ENCODE measurements around the gene TIAM2. TPM values are rescaled to one million over a fixed set of nuclear protein-coding genes. Genes with fewer than 3 reads are reported as not detected.
A peak's percentile ranks its signal among the peaks of the same experiment; 100 is the strongest.

Gene TIAM2
- total and polyA plus RNA-seq, 9 of the 15 experiments (the other 6 are each of a cell fraction or from before 2014, with no cell fraction given): 0.73 to 6.5 (median 4.3) TPM

DNA sequence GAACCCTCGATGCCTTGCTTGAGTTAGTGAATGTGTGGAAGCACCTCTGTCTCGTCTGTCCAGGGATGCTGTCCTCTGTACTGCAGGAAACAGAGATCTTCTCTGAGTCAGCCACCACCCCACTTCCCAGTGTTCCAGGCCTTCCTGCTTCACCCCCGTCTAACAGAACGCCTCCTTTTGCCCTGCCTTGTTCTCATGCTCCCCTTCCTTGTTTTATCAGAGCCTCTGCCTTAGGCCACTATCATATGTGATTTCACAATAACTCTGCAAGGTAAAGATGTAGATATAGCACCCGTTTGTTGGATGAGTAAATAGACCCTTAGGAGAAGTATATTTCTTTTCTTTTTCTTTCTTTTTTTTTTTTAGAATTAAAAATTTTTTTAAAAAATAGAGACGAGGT lies 162.0 kb downstream of the TIAM2 start:
- Histone ChIP-seq H3K27ac (ENCODE audit: extremely low read depth, low read depth, low read length) (no peak overlapping the region), H3K4me3 (no peak overlapping the region), H3K9ac (ENCODE audit: insufficient read depth in 1 of 2, low read depth in 2 of 2, low read length in 2 of 2) (no peak overlapping the region), H3K79me2 (ENCODE audit: control insufficient read depth, insufficient read depth, low read length) (no peaks in the 10 kb centered on the region), H3K9me1 (ENCODE audit: control insufficient read depth, insufficient read depth, low read length) (no peaks in the 10 kb centered on the region), H2AFZ (ENCODE audit: low read depth, low read length) (0 out of 2 replicates have a peak overlapping the region, but pooled peaks have one; percentile 18), H3K27me3 (ENCODE audit: control insufficient read depth in 2 of 2, insufficient read depth in 2 of 2, low read length in 2 of 2) (peaks cover 6 to 19% of the 10 kb centered on the region in 2 experiments; a peak in 2 of 5 replicates), H3K4me1 (replicated peaks in 1 of 2; ENCODE audit: control insufficient read depth in 2 of 2, insufficient read depth in 2 of 2, low read length in 2 of 2) (peaks cover 2 to 14% of the 10 kb centered on the region in 2 experiments; a peak in 4 of 5 replicates), H3K36me3 (ENCODE audit: control insufficient read depth, insufficient read depth, low read length) (no peaks in the 10 kb centered on the region), H3K9me3 (replicated peaks; ENCODE audit: control insufficient read depth, insufficient read depth, low read depth, low read length) (no peaks in the 10 kb centered on the region), H3K4me2 (ENCODE audit: insufficient read depth, low read length) (no peak overlapping the region), H4K20me1 (replicated peaks; ENCODE audit: control insufficient read depth, insufficient read depth, low read length) (no peaks in the 10 kb centered on the region; the same call in 1 of the 2 replicates)
- ATAC-seq (no peak), DNase-seq (ENCODE audit: extremely low read depth in 1 of 4, low spot score in 3 of 4) (no peak), FAIRE-seq (no peak)
- TF ChIP-seq CEBPB (tag; IDR thresholded peaks at IDR 0.05) (peak; percentile 70), POLR3G (IDR thresholded peaks at IDR 0.05; ENCODE audit: extremely low read depth, insufficient read length, insufficient replicate concordance) (no peak), CEBPG (CRISPR knock-in tag; IDR thresholded peaks at IDR 0.05) (no peak), CEBPG (tag; conservative IDR thresholded peaks at IDR 0.05 in 1 of 2, IDR thresholded peaks at IDR 0.05 in 1 of 2) (peak; percentile 22 to 57; a peak in 2 of 4 replicates)
- CTCF ChIA-PET (ENCODE audit: low intra/inter-chr PET ratio): no interaction called here
- WGBS (ENCODE audit: insufficient coverage, low coverage, missing lambda C conversion rate): 6% methylated on average over 6 of the region's 6 CpGs
- no TSS peak for BruUV-seq (replicated peaks)
- POLR2A ChIA-PET: no interaction called here
- in situ Hi-C loops (cut with MboI) (no loop called here), intact Hi-C loops (cut with micrococcal nuclease) (no loop called here)

- FAIRE-seq (no peak), ATAC-seq (no peak), DNase-seq (ENCODE audit: extremely low read depth in 1 of 4, low spot score in 3 of 4) (no peak)
- in situ Hi-C loops (cut with MboI): no loop called here
- H3K9me1 ChIP-seq (ENCODE audit: control insufficient read depth, insufficient read depth, low read length): no peaks in the 10 kb centered on the region
- whole genome bisulfite sequencing (ENCODE audit: insufficient coverage, low coverage, missing lambda C conversion rate): 6% methylated on average over 5 of the region's 5 CpGs
- H3K27ac ChIP-seq (ENCODE audit: extremely low read depth, low read depth, low read length): no peak overlapping the region
- peak; percentile 38; the same call in 1 of the 2 replicates for TF ChIP-seq MEF2A (IDR thresholded peaks at IDR 0.05; ENCODE audit: control insufficient read depth, low read depth, low read length)
- TF ChIP-seq NFYB (IDR thresholded peaks at IDR 0.05; ENCODE audit: extremely low read depth, insufficient read length): no peak
- H3K36me3 ChIP-seq (ENCODE audit: control insufficient read depth, insufficient read depth, low read length): no peaks in the 10 kb centered on the region
- no peaks in the 10 kb centered on the region; the same call in 1 of the 2 replicates for H4K20me1 ChIP-seq (replicated peaks; ENCODE audit: control insufficient read depth, insufficient read depth, low read length)
- no peak overlapping the region for H3K9ac ChIP-seq (ENCODE audit: insufficient read depth in 1 of 2, low read depth in 2 of 2, low read length in 2 of 2)
- H3K9me3 ChIP-seq (replicated peaks; ENCODE audit: control insufficient read depth, insufficient read depth, low read depth, low read length): no peaks in the 10 kb centered on the region
- H3K79me2 ChIP-seq (ENCODE audit: control insufficient read depth, insufficient read depth, low read length): no peaks in the 10 kb centered on the region
- no peak overlapping the region for H3K4me2 ChIP-seq (ENCODE audit: insufficient read depth, low read length)
- peaks cover 9 to 19% of the 10 kb centered on the region in 2 experiments; a peak in 3 of 5 replicates for H3K27me3 ChIP-seq (ENCODE audit: control insufficient read depth in 2 of 2, insufficient read depth in 2 of 2, low read length in 2 of 2)
- intact Hi-C loops (cut with micrococcal nuclease): no loop called here
- no peak overlapping the region for H3K4me3 ChIP-seq
- no TSS peak for BruUV-seq (replicated peaks)
- H3K4me1 ChIP-seq (replicated peaks in 1 of 2; ENCODE audit: control insufficient read depth in 2 of 2, insufficient read depth in 2 of 2, low read length in 2 of 2): peaks cover 0 to 14% of the 10 kb centered on the region in 2 experiments; a peak in 4 of 5 replicates
- no peak overlapping the region for H2AFZ ChIP-seq (ENCODE audit: low read depth, low read length)
- ChIA-PET CTCF (ENCODE audit: low intra/inter-chr PET ratio) (no interaction called here), POLR2A (interaction anchor here (0.6 kb wide), 1 partner anchor 276 kb away, joined by 4 read pairs; no protein-coding TSS in a partner anchor)
Measured at GRCh38 chr6:155158030-155158843, 163.1 kb downstream of the TIAM2 start.

All from K562 (cell line).